GM21528 (cell line): ENCODE data around the gene NOP53.
"Not testable (repeated sequence)": the region's sequence is repeated elsewhere in the genome, so short reads cannot be mapped to it uniquely, and the experiment has no call there.

ENCODE experiments used
- ATAC-seq: cut with Tn5 transposase; IDR thresholded peaks from one replicate; pipeline ENCODE4 v1.9.1; 2021; ENCODE audit warnings: mild to moderate bottlenecking, moderate library complexity; ENCODE audit not compliant: unreplicated experiment, low FRiP score

NOP53 gene

DNA sequence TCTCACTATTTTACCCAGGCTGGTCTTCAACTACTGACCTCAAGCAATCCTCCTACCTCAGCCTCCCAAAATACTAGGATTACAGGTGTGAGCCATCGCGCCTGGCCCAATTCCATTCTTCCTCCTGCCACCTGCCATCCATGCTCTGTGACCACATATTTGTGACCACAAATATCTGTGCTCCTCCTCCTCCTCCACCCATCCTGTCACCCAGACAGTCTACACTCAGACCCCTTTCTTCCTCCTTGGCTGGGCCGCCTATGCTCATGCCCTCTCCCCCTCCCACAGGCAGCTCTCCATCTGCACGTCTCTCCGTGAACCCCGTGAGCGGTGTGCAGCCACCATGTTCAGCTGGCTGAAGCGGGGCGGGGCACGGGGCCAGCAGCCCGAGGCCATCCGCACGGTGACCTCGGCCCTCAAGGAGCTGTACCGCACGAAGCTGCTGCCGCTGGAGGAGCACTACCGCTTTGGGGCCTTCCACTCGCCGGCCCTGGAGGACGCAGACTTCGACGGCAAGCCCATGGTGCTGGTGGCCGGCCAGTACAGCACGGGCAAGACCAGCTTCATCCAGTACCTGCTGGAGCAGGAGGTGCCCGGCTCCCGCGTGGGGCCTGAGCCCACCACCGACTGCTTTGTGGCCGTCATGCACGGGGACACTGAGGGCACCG is 28.9 kb upstream of the NOP53 start:
- ATAC-seq, result no peak

DNA sequence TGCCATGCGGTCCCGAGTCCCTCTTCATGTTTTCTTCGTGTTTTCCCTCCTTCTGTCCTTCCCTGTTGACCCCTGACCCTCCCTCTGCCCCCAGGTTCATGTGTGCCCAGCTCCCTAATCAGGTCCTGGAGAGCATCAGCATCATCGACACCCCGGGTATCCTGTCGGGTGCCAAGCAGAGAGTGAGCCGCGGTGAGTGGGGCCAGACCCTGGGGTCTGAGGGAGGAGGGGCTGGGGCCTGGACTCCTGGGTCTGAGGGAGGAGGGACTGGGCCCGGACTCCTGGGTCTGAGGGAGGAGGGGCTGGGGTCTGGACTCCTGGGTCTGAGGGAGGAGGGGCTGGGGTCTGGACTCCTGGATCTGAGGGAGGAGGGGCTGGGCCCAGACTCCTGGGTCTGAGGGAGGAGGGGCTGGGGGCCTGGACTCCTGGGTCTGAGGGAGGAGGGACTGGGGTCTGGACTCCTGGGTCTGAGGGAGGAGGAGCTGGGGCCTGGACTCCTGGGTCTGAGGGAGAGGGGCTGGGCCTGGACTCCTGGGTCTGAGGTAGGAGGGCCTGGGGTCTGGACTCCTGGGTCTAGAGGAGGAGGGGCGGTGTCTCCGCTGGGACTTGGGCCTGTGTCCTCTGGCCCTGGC is 26.8 kb upstream of the NOP53 start:
- ATAC-seq, result not testable (repeated sequence)

- ATAC-seq, result no peak
These were observed 26.1 kb upstream of the NOP53 start for GRCh38 chr19:47719047-47719859.

GRCh38 chr19:47720669-47721422 is 24.5 kb upstream of the NOP53 start:
- no peak for ATAC-seq

DNA sequence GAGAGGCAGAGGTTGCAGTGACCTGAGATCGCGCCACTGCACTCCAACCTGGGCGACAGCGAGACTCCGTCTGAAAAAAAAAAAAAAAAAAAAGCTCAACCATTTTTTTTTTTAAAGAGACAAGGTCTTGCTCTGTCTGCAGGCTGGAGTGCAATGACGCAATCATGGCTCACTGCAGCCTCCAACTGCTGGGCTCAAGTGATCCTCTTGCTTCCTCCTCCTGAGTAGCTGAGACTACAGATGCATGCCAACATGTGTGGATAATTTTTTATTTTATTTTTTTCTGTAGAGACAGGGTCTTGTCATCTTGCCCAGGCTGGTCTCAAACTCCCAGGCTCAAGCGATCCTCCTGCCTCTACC is 21.8 kb upstream of the NOP53 start:
- no peak for ATAC-seq

DNA sequence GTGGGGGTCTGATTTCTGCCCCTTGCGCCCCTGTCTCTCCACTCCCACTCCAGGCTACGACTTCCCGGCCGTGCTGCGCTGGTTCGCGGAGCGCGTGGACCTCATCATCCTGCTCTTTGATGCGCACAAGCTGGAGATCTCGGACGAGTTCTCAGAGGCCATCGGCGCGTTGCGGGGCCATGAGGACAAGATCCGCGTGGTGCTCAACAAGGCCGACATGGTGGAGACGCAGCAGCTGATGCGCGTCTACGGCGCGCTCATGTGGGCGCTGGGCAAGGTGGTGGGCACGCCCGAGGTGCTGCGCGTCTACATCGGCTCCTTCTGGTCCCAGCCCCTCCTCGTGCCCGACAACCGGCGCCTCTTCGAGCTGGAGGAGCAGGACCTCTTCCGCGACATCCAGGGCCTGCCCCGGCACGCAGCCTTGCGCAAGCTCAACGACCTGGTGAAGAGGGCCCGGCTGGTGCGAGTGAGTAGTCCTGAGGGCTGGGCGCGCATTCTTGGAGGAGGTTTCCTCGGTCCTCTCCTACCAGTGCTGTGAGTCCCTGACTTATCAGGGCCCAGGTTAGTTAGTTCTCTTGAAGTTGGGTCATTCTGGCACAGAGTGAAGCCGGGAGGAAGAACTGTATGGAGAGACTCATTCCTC is 19.5 kb upstream of the NOP53 start:
- no peak for ATAC-seq

DNA sequence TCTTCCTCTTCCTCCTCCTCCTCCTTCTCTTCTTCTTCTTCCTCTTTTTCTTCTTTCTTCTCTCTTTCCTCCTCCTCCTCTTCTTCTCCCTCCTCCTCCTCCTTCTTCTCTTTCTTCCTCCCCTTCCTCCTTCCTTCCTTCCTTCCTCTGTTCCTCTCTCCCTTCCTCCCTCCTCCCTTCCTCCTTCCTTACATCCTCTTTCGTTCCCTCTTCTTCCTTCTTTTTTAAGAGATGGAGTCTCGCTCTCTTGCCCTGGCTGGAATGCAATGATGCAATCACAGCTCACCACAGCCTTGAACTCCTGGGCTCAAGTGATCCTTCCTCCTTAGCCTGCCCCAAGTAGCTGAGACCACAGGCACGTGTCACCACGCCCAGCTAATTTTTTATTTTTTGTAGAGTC is 18.9 kb upstream of the NOP53 start:
- ATAC-seq, result no peak

- ATAC-seq, result not testable (repeated sequence)
These were observed 17.1 kb upstream of the NOP53 start for GRCh38 chr19:47728295-47728694.

DNA sequence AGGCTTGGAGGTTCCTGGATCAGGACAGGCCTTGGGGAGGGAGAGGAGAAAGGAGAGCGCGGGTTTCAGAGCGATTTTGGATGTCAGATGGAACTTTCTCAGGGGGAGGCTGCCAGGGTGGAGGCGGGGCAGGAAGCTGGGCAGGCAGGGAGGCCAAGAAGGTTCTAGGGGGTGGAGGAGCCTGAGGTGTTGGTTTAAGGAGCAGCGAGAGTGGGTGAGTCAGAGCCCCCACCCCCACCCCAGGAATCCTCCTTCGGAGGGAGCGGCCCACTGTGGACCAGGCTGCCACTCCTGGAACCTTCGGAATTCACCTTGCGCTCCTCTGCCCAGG is 15.9 kb upstream of the NOP53 start:
- no peak for ATAC-seq

GRCh38 chr19:47729799-47730520 is 15.4 kb upstream of the NOP53 start:
- ATAC-seq, result no peak

DNA sequence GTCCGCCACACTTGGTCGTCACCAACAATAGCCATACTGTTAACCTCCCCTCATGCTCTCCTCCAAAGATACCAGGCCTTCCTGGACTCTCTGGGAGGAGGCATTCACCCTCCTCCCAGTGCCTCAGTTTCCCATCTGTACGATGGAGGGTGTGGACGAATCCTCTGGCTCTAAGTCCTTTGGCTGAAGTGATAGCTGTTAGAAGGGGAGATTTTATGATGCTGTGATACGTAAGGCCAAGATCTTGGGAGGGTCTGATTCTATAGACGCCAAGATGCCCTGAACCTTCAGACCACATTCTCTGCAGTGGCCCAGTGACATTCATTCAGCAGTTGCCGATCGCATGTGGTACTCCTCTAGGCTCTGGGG is 14.8 kb upstream of the NOP53 start:
- ATAC-seq, result no peak

DNA sequence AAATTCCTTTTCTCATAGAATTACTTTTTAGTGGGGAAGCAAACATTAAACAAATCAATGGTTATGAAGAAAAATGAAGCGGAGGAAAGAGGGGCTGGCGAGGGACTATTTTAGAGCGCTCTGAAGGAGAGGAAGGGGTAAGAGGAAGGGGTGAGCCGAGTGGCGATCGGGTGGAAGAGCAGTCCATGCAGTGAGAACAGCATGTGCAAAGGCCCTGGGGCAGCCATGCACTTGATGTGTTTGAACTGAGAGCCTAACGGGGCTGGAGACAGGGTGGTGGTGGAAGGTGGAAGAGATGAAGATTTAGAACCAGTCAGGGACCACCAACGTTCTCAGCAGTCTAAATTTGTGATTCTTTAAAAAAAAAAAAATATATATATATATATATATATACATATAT is 14.4 kb upstream of the NOP53 start:
- no peak for ATAC-seq

DNA sequence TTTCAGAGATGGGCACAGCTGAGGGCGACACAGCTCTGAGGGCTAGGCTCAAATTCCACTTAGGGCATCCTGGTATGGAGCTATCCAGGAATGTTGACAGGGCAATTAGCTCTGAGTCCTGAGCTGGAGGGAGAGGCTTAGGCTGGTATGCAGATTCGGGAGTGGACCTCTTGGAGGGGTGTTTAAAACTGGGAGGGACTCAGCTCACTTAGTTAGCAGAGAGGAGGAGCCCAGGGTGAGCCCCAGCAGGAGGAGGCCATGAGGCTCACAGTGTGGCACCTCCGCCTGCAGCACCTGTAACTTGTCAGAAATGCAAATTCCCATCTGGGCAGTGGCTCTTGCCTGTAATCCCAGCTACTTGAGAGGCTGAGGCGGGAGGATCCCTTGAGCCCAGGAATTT is 10.2 kb upstream of the NOP53 start:
- no peak for ATAC-seq

DNA sequence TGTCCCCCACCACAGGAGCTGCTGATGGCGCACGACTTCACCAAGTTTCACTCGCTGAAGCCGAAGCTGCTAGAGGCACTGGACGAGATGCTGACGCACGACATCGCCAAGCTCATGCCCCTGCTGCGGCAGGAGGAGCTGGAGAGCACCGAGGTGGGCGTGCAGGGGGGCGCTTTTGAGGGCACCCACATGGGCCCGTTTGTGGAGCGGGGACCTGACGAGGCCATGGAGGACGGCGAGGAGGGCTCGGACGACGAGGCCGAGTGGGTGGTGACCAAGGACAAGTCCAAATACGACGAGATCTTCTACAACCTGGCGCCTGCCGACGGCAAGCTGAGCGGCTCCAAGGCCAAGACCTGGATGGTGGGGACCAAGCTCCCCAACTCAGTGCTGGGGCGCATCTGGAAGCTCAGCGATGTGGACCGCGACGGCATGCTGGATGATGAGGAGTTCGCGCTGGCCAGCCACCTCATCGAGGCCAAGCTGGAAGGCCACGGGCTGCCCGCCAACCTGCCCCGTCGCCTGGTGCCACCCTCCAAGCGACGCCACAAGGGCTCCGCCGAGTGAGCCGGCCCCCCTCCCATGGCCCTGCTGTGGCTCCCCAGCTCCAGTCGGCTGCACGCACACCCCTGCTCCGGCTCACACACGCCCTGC is 4.4 kb upstream of the NOP53 start:
- ATAC-seq, result no peak

DNA sequence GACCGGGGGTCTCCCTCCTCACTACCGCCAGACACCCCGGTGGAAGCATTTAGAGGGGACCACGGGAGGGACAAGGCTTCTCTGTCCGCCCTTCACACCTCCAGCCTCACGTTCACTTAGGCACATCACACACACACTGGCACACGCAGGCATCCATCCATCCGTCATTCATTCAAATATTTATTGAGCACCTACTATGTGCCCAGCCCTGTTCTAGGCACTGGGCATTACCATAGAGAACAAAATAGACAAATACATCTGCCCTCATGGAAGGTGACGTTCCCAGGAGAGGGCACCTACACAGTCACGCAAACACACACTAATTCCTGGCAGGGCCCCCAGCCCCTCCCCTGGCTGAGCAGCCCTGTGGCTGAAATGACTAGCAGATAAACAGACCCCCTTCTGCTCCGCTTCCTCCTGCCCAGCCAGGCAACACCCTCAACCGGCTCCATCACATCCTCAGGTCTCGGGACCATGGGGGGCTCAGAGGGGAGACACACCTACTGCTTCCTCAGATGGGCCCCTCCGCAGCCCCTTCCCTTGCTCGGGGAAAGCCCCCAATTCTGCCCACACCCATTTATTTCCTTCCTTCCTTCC is 3.7 kb upstream of the NOP53 start:
- ATAC-seq, result no peak

- ATAC-seq, result no peak
These were observed 2.7 kb upstream of the NOP53 start for GRCh38 chr19:47742634-47743033.

GRCh38 chr19:47746129-47746528 is 783 bp downstream of the NOP53 start:
- not testable (repeated sequence) for ATAC-seq

- ATAC-seq, result no peak
These were observed 4.0 kb downstream of the NOP53 start for GRCh38 chr19:47749326-47749725.

DNA sequence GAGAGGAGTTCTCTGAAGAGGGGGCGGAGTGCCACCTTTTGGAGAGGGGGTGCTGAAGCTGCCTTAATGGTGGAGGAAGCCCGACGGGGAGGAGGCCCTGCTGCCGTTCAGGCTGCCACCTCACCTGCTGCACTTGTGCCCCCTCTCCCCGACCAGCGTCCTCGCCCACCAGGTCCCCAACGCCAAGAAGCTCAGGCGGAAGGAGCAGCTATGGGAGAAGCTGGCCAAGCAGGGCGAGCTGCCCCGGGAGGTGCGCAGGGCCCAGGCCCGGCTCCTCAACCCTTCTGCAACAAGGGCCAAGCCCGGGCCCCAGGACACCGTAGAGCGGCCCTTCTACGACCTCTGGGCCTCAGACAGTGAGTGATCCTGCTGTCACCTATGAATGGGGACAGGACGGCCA is 5.4 kb downstream of the NOP53 start:
- no peak for ATAC-seq
